Measurements from ENCODE around the gene LPCAT3. TPM values are rescaled to one million over a fixed set of nuclear protein-coding genes. Genes with fewer than 3 reads are reported as not detected.

Gene LPCAT3
- total RNA-seq, 1 donor from 2014 or later: 44.6 TPM

- Mint-ChIP-seq H3K36me3 (no peaks in the 10 kb centered on the region), H3K4me3 (no peak overlapping the region), H3K4me1 (peaks cover 5% of the 10 kb centered on the region), H3K9me3 (peaks cover 13% of the 10 kb centered on the region), H3K27ac (no peak overlapping the region), H3K27me3 (ENCODE audit: low read depth) (peaks cover 2% of the 10 kb centered on the region)
- no peak for TF ChIP-seq CTCF (IDR thresholded peaks at IDR 0.05; ENCODE audit: unreplicated experiment)
- DNase-seq (ENCODE audit: low spot score in 2 of 2, unreplicated experiment in 2 of 2): no peak
Observed at GRCh38 chr12:7034464-7034863, 16.2 kb upstream of the LPCAT3 start.

DNA sequence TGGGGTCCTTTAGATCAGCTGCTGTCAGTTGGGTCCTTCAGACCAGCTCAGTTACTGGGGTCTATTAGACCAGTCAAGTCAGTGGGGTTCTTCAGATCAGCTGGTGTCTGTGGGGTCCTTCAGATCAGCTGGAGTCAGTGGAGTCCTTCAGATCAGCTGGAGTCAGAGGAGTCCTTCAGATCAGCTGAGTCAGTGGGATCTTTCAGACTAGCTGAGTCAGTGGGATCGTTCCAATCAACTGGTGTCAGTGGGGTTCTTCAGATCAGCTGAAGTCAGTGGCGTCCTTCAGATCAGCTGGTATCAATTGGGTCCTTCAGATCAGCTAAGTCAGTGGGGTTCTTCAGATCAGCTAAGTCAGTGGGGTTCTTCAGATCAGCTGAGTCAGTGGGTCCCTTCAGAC is 14.7 kb upstream of the LPCAT3 start:
- H3K36me3 Mint-ChIP-seq: no peaks in the 10 kb centered on the region
- peaks cover 7% of the 10 kb centered on the region for H3K9me3 Mint-ChIP-seq
- no peak for DNase-seq (ENCODE audit: low spot score in 2 of 2, unreplicated experiment in 2 of 2)
- no peak overlapping the region for H3K27ac Mint-ChIP-seq
- no peak overlapping the region for H3K4me3 Mint-ChIP-seq
- TF ChIP-seq CTCF (IDR thresholded peaks at IDR 0.05; ENCODE audit: unreplicated experiment): no peak
- H3K27me3 Mint-ChIP-seq (ENCODE audit: low read depth): peaks cover 2% of the 10 kb centered on the region
- H3K4me1 Mint-ChIP-seq: no peaks in the 10 kb centered on the region

- no peaks in the 10 kb centered on the region for H3K36me3 Mint-ChIP-seq
- H3K27ac Mint-ChIP-seq: no peak overlapping the region
- peaks cover 7% of the 10 kb centered on the region for H3K9me3 Mint-ChIP-seq
- peaks cover 2% of the 10 kb centered on the region for H3K27me3 Mint-ChIP-seq (ENCODE audit: low read depth)
- H3K4me1 Mint-ChIP-seq: no peaks in the 10 kb centered on the region
- no peak overlapping the region for H3K4me3 Mint-ChIP-seq
- no peak for TF ChIP-seq CTCF (IDR thresholded peaks at IDR 0.05; ENCODE audit: unreplicated experiment)
- DNase-seq (ENCODE audit: low spot score in 2 of 2, unreplicated experiment in 2 of 2): no peak
Observed at GRCh38 chr12:7031306-7031705, 13.0 kb upstream of the LPCAT3 start.

DNA sequence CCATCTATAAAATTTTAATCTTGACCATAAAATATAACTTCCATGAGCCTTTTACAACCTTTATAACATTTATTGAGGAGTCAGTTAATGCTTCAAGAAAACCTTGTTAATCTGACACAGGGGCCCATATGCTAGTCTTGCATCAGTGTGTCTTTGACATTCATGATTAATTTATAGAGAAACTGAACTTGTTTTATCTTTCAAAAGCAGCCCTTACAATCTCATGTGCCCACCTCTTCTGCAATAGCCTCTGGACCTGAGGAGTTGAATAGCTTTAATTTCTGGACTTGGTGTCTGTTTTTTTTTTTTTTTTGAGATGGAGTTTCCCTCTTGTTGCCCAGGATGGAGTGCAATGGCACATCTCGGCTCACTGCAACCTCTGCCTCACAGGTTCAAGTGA is 8.6 kb upstream of the LPCAT3 start:
- H3K36me3 Mint-ChIP-seq: no peaks in the 10 kb centered on the region
- no peak overlapping the region for H3K4me3 Mint-ChIP-seq
- no peak for TF ChIP-seq CTCF (IDR thresholded peaks at IDR 0.05; ENCODE audit: unreplicated experiment)
- no peaks in the 10 kb centered on the region for H3K27me3 Mint-ChIP-seq (ENCODE audit: low read depth)
- no peak overlapping the region for H3K27ac Mint-ChIP-seq
- no peaks in the 10 kb centered on the region for H3K4me1 Mint-ChIP-seq
- no peak for DNase-seq (ENCODE audit: low spot score in 2 of 2, unreplicated experiment in 2 of 2)
- no peaks in the 10 kb centered on the region for H3K9me3 Mint-ChIP-seq

- Mint-ChIP-seq H3K4me1 (peaks cover 9% of the 10 kb centered on the region), H3K27ac (no peak overlapping the region), H3K4me3 (no peak overlapping the region), H3K9me3 (no peaks in the 10 kb centered on the region), H3K27me3 (ENCODE audit: low read depth) (no peaks in the 10 kb centered on the region), H3K36me3 (no peaks in the 10 kb centered on the region)
- no peak for DNase-seq (ENCODE audit: low spot score in 2 of 2, unreplicated experiment in 2 of 2)
- no peak for TF ChIP-seq CTCF (IDR thresholded peaks at IDR 0.05; ENCODE audit: unreplicated experiment)
Observed at GRCh38 chr12:7023114-7023513, 4.8 kb upstream of the LPCAT3 start.

GRCh38 chr12:7021956-7022355 is 3.7 kb upstream of the LPCAT3 start:
- Mint-ChIP-seq H3K4me1 (peaks cover 19% of the 10 kb centered on the region), H3K27ac (no peak overlapping the region), H3K9me3 (no peaks in the 10 kb centered on the region), H3K4me3 (no peak overlapping the region), H3K27me3 (ENCODE audit: low read depth) (no peaks in the 10 kb centered on the region), H3K36me3 (no peaks in the 10 kb centered on the region)
- DNase-seq (ENCODE audit: low spot score in 2 of 2, unreplicated experiment in 2 of 2): no peak
- TF ChIP-seq CTCF (IDR thresholded peaks at IDR 0.05; ENCODE audit: unreplicated experiment): no peak
